ENCODE measurements around the gene FRAS1. TPM values are rescaled to one million over a fixed set of nuclear protein-coding genes. Genes with fewer than 3 reads are reported as not detected.

FRAS1 gene
- total and polyA plus RNA-seq, 5 donors from 2014 or later: not detected

DNA sequence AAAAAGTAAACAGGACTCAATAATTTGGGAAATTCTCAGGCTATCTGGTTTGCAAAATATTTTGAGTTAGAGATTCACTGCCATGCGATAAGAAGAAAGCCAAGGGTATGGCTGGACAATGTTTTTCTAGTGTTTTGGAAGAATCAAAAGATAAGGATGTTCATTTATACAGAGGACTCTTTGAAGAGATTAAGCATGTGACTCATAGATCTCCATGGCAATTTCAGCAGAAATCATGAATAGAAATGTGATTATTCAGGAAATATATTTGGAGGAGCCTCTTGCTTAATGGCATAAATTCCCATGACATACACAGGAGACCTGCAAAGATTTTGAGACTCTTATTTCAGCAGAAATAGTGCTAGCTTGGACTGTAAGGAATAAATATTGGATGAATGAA, 16.7 kb upstream of the FRAS1 start:
- Mint-ChIP-seq H3K4me3 (no peak overlapping the region), H3K27me3 (peaks cover 12% of the 10 kb centered on the region), H3K9me3 (peaks cover 0 to 6% (median 0%) of the 10 kb centered on the region in 7 donors), H3K27ac (no peak overlapping the region), H3K4me1 (no peaks in the 10 kb centered on the region), H3K36me3 (no peaks in the 10 kb centered on the region)
- ATAC-seq (ENCODE audit: low read depth in 2 of 2) (no peak), DNase-seq (no peak)
- H3K27ac ChIP-seq (ENCODE audit: insufficient read depth, low read length, poor library complexity, severe bottlenecking): no peak overlapping the region
- no peaks in the 10 kb centered on the region for H3K36me3 ChIP-seq (ENCODE audit: control insufficient read depth, insufficient read depth, low read length)
- no peaks in the 10 kb centered on the region for H3K27me3 ChIP-seq (ENCODE audit: control insufficient read depth, insufficient read depth, low read length)
- no peaks in the 10 kb centered on the region for H3K4me1 ChIP-seq (ENCODE audit: control insufficient read depth, insufficient read depth, low read length, poor library complexity, severe bottlenecking)
- no peak overlapping the region for H3K4me3 ChIP-seq (ENCODE audit: low read depth, low read length)
- no peaks in the 10 kb centered on the region for H3K9me3 ChIP-seq (ENCODE audit: control insufficient read depth in 2 of 2, low read length in 2 of 2)

GRCh38 chr4:78047366-78047765, 9.8 kb upstream of the FRAS1 start:
- H3K27ac Mint-ChIP-seq: no peak overlapping the region
- peaks cover 26% of the 10 kb centered on the region for H3K27me3 Mint-ChIP-seq
- H3K36me3 Mint-ChIP-seq: no peaks in the 10 kb centered on the region
- no peaks in the 10 kb centered on the region for H3K4me1 Mint-ChIP-seq
- DNase-seq (no peak), ATAC-seq (ENCODE audit: low read depth in 2 of 2) (no peak)
- Histone ChIP-seq H3K27me3 (ENCODE audit: control insufficient read depth, insufficient read depth, low read length) (peaks cover 12% of the 10 kb centered on the region), H3K27ac (ENCODE audit: insufficient read depth, low read length, poor library complexity, severe bottlenecking) (no peak overlapping the region), H3K4me3 (ENCODE audit: low read depth, low read length) (no peak overlapping the region), H3K9me3 (ENCODE audit: control insufficient read depth in 2 of 2, low read length in 2 of 2) (no peaks in the 10 kb centered on the region), H3K4me1 (ENCODE audit: control insufficient read depth, insufficient read depth, low read length, poor library complexity, severe bottlenecking) (no peaks in the 10 kb centered on the region), H3K36me3 (ENCODE audit: control insufficient read depth, insufficient read depth, low read length) (no peaks in the 10 kb centered on the region)
- peaks cover 0 to 3% (median 0%) of the 10 kb centered on the region in 7 donors for H3K9me3 Mint-ChIP-seq
- no peak overlapping the region for H3K4me3 Mint-ChIP-seq

- Mint-ChIP-seq H3K36me3 (no peaks in the 10 kb centered on the region), H3K27ac (no peak overlapping the region), H3K27me3 (peaks cover 87% of the 10 kb centered on the region), H3K9me3 (peaks cover 0 to 4% (median 0%) of the 10 kb centered on the region in 7 donors), H3K4me3 (peak overlapping the region; percentile 59 to 89 (median 80)), H3K4me1 (peaks cover 0 to 31% (median 14%) of the 10 kb centered on the region in 4 donors)
- DNase-seq (peak in 1 of 3 donors; percentile 60), ATAC-seq (ENCODE audit: low read depth in 2 of 2) (peak; percentile 34 to 46)
- H3K27me3 ChIP-seq (ENCODE audit: control insufficient read depth, insufficient read depth, low read length): peaks cover 29% of the 10 kb centered on the region
- H3K27ac ChIP-seq (ENCODE audit: insufficient read depth, low read length, poor library complexity, severe bottlenecking): no peak overlapping the region
- H3K36me3 ChIP-seq (ENCODE audit: control insufficient read depth, insufficient read depth, low read length): no peaks in the 10 kb centered on the region
- peak overlapping the region; percentile 57 for H3K4me3 ChIP-seq (ENCODE audit: low read depth, low read length)
- H3K9me3 ChIP-seq (ENCODE audit: control insufficient read depth in 2 of 2, low read length in 2 of 2): no peaks in the 10 kb centered on the region
- peaks cover 32% of the 10 kb centered on the region for H3K4me1 ChIP-seq (ENCODE audit: control insufficient read depth, insufficient read depth, low read length, poor library complexity, severe bottlenecking)
These were observed 626 bp upstream of the FRAS1 start for GRCh38 chr4:78056265-78057129.

DNA sequence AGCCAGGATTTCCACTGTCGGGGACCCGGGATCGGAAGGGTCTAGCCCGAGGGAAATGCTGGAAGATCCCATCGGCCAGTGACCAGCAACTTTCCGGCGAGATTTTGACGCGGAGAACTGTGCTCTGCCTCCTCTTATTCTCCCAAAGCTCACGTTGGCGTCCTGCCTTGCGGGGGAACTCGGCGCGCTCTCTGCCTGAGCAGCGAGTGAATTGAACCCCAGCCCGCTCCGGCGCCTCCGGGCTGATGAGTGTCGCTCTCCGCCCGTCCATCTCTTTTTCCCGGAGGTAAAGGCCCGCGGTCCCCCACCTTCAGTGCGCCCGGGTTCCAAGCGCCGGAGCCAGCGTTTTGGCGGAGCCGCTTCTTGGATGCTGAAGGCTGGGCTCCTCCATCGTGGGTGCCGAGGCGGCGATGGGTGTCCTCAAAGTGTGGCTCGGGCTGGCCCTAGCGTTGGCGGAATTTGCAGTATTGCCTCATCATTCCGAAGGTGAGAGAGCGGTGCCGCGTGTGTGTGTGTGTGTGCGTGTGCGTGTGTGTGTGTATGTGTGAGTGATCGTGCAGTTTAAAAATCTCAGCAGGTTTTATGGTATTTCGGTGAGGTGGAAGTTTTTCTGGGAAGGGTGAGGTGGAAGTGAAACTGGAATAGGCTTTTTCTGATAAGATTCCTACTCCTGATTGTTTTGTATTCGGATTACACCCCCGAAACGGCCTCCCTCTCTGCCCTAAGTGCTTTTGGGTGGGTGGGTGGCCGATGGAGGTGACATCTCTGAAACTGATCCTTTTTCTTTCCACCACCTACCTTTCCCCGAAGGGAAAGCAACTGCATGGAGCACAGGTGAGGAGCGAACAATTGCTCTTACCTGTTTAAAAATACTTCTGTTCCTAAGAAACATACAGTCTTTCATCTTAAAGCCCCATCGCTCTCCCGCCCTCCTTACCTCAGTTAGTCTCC, 752 bp downstream of the FRAS1 start:
- H3K36me3 ChIP-seq (ENCODE audit: control insufficient read depth, insufficient read depth, low read length): no peaks in the 10 kb centered on the region
- no peaks in the 10 kb centered on the region for H3K9me3 ChIP-seq (ENCODE audit: control insufficient read depth in 2 of 2, low read length in 2 of 2)
- H3K27me3 Mint-ChIP-seq: peaks cover 85% of the 10 kb centered on the region
- H3K36me3 Mint-ChIP-seq: no peaks in the 10 kb centered on the region
- peaks cover 32% of the 10 kb centered on the region for H3K27me3 ChIP-seq (ENCODE audit: control insufficient read depth, insufficient read depth, low read length)
- H3K4me3 ChIP-seq (ENCODE audit: low read depth, low read length): peak overlapping the region; percentile 68
- H3K4me1 ChIP-seq (ENCODE audit: control insufficient read depth, insufficient read depth, low read length, poor library complexity, severe bottlenecking): peaks cover 32% of the 10 kb centered on the region
- peaks cover 0 to 5% (median 0%) of the 10 kb centered on the region in 7 donors for H3K9me3 Mint-ChIP-seq
- H3K4me3 Mint-ChIP-seq: peak overlapping the region; percentile 77 to 84 (median 83)
- H3K27ac ChIP-seq (ENCODE audit: insufficient read depth, low read length, poor library complexity, severe bottlenecking): no peak overlapping the region
- ATAC-seq (ENCODE audit: low read depth in 2 of 2): peak in 1 of 2 donors; percentile 19
- H3K27ac Mint-ChIP-seq: no peak overlapping the region
- DNase-seq: peak in 1 of 3 donors; percentile 26
- peaks cover 0 to 31% (median 14%) of the 10 kb centered on the region in 4 donors for H3K4me1 Mint-ChIP-seq

- Histone ChIP-seq H3K4me1 (ENCODE audit: control insufficient read depth, insufficient read depth, low read length, poor library complexity, severe bottlenecking) (peaks cover 32% of the 10 kb centered on the region), H3K36me3 (ENCODE audit: control insufficient read depth, insufficient read depth, low read length) (no peaks in the 10 kb centered on the region), H3K27me3 (ENCODE audit: control insufficient read depth, insufficient read depth, low read length) (peaks cover 34% of the 10 kb centered on the region), H3K4me3 (ENCODE audit: low read depth, low read length) (peak overlapping the region; percentile 68), H3K27ac (ENCODE audit: insufficient read depth, low read length, poor library complexity, severe bottlenecking) (no peak overlapping the region), H3K9me3 (ENCODE audit: control insufficient read depth in 2 of 2, low read length in 2 of 2) (no peaks in the 10 kb centered on the region)
- DNase-seq (peak in 1 of 3 donors; percentile 2), ATAC-seq (ENCODE audit: low read depth in 2 of 2) (no peak)
- peaks cover 0 to 5% (median 0%) of the 10 kb centered on the region in 7 donors for H3K9me3 Mint-ChIP-seq
- H3K27ac Mint-ChIP-seq: no peak overlapping the region
- peaks cover 0 to 31% (median 14%) of the 10 kb centered on the region in 4 donors for H3K4me1 Mint-ChIP-seq
- H3K27me3 Mint-ChIP-seq: peaks cover 85% of the 10 kb centered on the region
- H3K4me3 Mint-ChIP-seq: peak overlapping the region; percentile 77 to 84 (median 83)
- no peaks in the 10 kb centered on the region for H3K36me3 Mint-ChIP-seq
These were observed 1.7 kb downstream of the FRAS1 start for GRCh38 chr4:78058591-78059523.

GRCh38 chr4:78059524-78059889, 2.4 kb downstream of the FRAS1 start:
- no peaks in the 10 kb centered on the region for H3K36me3 ChIP-seq (ENCODE audit: control insufficient read depth, insufficient read depth, low read length)
- H3K9me3 ChIP-seq (ENCODE audit: control insufficient read depth in 2 of 2, low read length in 2 of 2): no peaks in the 10 kb centered on the region
- H3K27me3 ChIP-seq (ENCODE audit: control insufficient read depth, insufficient read depth, low read length): peaks cover 28% of the 10 kb centered on the region
- Mint-ChIP-seq H3K9me3 (peaks cover 0 to 5% (median 0%) of the 10 kb centered on the region in 7 donors), H3K27ac (no peak overlapping the region), H3K36me3 (no peaks in the 10 kb centered on the region), H3K4me1 (peaks cover 0 to 31% (median 14%) of the 10 kb centered on the region in 4 donors), H3K27me3 (peaks cover 83% of the 10 kb centered on the region), H3K4me3 (peak overlapping the region; percentile 16 to 76 (median 74))
- no peak overlapping the region for H3K4me3 ChIP-seq (ENCODE audit: low read depth, low read length)
- DNase-seq (peak in 1 of 3 donors; percentile 26), ATAC-seq (ENCODE audit: low read depth in 2 of 2) (no peak)
- no peak overlapping the region for H3K27ac ChIP-seq (ENCODE audit: insufficient read depth, low read length, poor library complexity, severe bottlenecking)
- peaks cover 32% of the 10 kb centered on the region for H3K4me1 ChIP-seq (ENCODE audit: control insufficient read depth, insufficient read depth, low read length, poor library complexity, severe bottlenecking)

- peaks cover 81% of the 10 kb centered on the region for H3K27me3 Mint-ChIP-seq
- H3K27ac ChIP-seq (ENCODE audit: insufficient read depth, low read length, poor library complexity, severe bottlenecking): no peak overlapping the region
- peaks cover 0 to 31% (median 14%) of the 10 kb centered on the region in 4 donors for H3K4me1 Mint-ChIP-seq
- H3K9me3 ChIP-seq (ENCODE audit: control insufficient read depth in 2 of 2, low read length in 2 of 2): no peaks in the 10 kb centered on the region
- H3K9me3 Mint-ChIP-seq: peaks cover 0 to 5% (median 0%) of the 10 kb centered on the region in 7 donors
- H3K36me3 ChIP-seq (ENCODE audit: control insufficient read depth, insufficient read depth, low read length): no peaks in the 10 kb centered on the region
- H3K4me3 Mint-ChIP-seq: no peak overlapping the region
- H3K4me1 ChIP-seq (ENCODE audit: control insufficient read depth, insufficient read depth, low read length, poor library complexity, severe bottlenecking): peaks cover 32% of the 10 kb centered on the region
- peaks cover 28% of the 10 kb centered on the region for H3K27me3 ChIP-seq (ENCODE audit: control insufficient read depth, insufficient read depth, low read length)
- no peaks in the 10 kb centered on the region for H3K36me3 Mint-ChIP-seq
- no peak overlapping the region for H3K27ac Mint-ChIP-seq
- no peak overlapping the region for H3K4me3 ChIP-seq (ENCODE audit: low read depth, low read length)
- ATAC-seq (ENCODE audit: low read depth in 2 of 2): no peak
- DNase-seq: no peak
These were observed 2.8 kb downstream of the FRAS1 start for GRCh38 chr4:78059938-78060337.

Data from CD4-positive, CD25-positive, alpha-beta regulatory T cell (primary cell).